ENCODE results near the gene BRD3. TPM values are rescaled to one million over a fixed set of nuclear protein-coding genes. Genes with fewer than 3 reads are reported as not detected.

The BRD3 gene
- total RNA-seq, 2 donors from 2014 or later, result 50.2 to 51.3 TPM

DNA sequence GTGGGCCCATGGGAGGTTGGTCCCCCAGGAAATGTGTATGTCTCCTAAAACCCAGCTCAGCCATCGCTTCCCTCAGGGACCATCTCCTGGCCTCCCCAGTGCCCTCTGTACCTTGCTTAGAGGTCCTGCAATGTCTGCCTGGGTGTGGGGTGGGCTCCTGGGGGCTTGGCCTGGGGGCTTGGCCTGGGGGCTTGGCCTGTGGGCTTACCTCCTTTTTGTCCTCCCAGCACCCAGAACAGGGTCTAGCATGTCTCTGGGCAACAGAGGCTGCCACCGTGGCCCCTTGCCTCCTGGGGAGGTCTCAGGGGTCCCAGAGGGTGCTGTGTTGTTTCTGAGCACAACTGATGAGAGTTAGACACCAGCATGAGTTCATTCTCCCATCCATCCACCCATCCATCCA, 65.0 kb downstream of the BRD3 start:
- DNase-seq (no peak), ATAC-seq (replicated peaks in 1 of 2) (no peak)
- no peaks in the 10 kb centered on the region for H3K9me3 Mint-ChIP-seq
- H3K4me3 Mint-ChIP-seq, result no peak overlapping the region
- no peaks in the 10 kb centered on the region for H3K4me1 Mint-ChIP-seq (ENCODE audit: low read depth)
- H3K27ac Mint-ChIP-seq, result no peak overlapping the region
- no peaks in the 10 kb centered on the region for H3K27me3 Mint-ChIP-seq (ENCODE audit: low read depth)
- H3K36me3 Mint-ChIP-seq (ENCODE audit: insufficient read depth in 2 of 2), result no peaks in the 10 kb centered on the region

DNA sequence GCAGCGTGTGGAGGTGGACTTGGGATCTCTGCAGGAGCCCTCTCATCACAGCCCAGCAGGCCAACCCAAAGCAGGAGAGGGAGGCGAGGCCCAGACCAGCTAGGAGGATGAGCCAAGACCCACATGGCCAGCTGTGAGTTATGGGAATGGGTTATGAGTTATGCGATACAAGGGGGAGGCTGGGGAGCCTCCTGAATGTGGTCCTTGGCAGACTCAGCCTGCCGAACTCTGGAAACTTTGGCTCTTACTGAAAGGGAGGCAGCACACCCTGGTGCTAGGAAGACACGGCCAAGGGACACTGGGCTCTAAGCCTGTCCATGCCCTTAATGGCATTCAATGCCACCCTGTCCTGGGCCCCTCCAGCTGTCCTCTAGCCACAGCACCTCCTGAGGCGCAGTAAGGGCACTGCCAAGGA, 68.0 kb downstream of the BRD3 start:
- H3K27ac Mint-ChIP-seq, result no peak overlapping the region
- no peaks in the 10 kb centered on the region for H3K36me3 Mint-ChIP-seq (ENCODE audit: insufficient read depth in 2 of 2)
- H3K27me3 Mint-ChIP-seq (ENCODE audit: low read depth), result peaks cover 3% of the 10 kb centered on the region
- no peaks in the 10 kb centered on the region for H3K9me3 Mint-ChIP-seq
- DNase-seq (no peak), ATAC-seq (replicated peaks in 1 of 2) (no peak)
- no peaks in the 10 kb centered on the region for H3K4me1 Mint-ChIP-seq (ENCODE audit: low read depth)
- no peak overlapping the region for H3K4me3 Mint-ChIP-seq

DNA sequence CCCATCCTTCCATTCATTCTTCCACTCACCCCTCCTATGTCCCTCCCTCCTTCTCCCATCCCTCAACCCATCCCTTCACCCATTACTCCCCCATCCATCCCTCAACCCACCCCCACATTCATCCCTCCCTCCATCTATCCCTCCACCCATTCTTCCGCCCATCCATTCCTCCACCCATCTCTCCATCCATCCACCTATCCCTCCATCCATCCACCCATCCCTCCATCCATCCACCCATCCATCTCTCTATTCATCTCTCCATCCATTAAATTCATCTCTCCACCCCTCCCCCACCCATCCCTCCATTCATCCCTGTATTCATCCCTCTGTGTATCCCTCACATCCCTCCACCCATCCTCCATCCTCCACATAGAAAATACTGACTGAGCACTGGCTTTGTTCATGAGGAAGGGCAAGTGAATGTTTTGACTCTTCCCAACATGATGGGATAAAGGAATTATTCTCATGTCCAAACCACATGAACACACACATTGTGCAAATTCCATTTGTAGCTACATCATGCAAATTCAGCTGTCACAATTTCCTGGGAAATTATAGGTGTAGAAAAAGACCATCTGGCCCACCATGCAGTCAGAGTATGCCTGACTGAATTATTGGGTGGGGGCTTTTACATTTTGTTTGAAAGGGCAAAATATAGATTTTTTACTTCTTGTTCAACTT, 68.8 kb downstream of the BRD3 start:
- no peaks in the 10 kb centered on the region for H3K36me3 Mint-ChIP-seq (ENCODE audit: insufficient read depth in 2 of 2)
- ATAC-seq (replicated peaks in 1 of 2), result no peak
- H3K4me3 Mint-ChIP-seq, result no peak overlapping the region
- no peak overlapping the region for H3K27ac Mint-ChIP-seq
- H3K27me3 Mint-ChIP-seq (ENCODE audit: low read depth), result peaks cover 9% of the 10 kb centered on the region
- no peaks in the 10 kb centered on the region for H3K9me3 Mint-ChIP-seq
- DNase-seq, result no peak
- H3K4me1 Mint-ChIP-seq (ENCODE audit: low read depth), result no peaks in the 10 kb centered on the region

DNA sequence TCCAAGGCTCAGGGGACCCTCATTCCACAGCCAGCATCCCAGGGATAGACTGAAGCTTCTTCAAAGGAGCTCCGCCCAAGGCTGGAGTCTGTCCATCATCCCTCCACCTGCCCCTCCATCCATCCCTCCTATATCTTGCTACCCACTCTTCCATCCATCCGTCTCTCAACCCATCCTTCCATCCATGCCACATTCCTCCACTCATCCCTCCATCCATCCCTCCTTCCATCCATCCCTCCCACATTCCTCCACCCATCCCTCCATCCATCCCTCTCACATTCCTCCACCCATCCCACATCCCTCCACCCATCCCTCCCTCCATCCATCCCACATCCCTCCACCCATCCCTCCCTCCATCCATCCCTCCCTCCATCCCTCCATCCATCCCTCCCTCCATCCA, 70.2 kb downstream of the BRD3 start:
- ATAC-seq (replicated peaks in 1 of 2) (no peak), DNase-seq (no peak)
- Mint-ChIP-seq H3K36me3 (ENCODE audit: insufficient read depth in 2 of 2) (no peaks in the 10 kb centered on the region), H3K9me3 (no peaks in the 10 kb centered on the region), H3K27ac (no peak overlapping the region), H3K27me3 (ENCODE audit: low read depth) (peaks cover 9% of the 10 kb centered on the region), H3K4me1 (ENCODE audit: low read depth) (no peaks in the 10 kb centered on the region), H3K4me3 (no peak overlapping the region)

DNA sequence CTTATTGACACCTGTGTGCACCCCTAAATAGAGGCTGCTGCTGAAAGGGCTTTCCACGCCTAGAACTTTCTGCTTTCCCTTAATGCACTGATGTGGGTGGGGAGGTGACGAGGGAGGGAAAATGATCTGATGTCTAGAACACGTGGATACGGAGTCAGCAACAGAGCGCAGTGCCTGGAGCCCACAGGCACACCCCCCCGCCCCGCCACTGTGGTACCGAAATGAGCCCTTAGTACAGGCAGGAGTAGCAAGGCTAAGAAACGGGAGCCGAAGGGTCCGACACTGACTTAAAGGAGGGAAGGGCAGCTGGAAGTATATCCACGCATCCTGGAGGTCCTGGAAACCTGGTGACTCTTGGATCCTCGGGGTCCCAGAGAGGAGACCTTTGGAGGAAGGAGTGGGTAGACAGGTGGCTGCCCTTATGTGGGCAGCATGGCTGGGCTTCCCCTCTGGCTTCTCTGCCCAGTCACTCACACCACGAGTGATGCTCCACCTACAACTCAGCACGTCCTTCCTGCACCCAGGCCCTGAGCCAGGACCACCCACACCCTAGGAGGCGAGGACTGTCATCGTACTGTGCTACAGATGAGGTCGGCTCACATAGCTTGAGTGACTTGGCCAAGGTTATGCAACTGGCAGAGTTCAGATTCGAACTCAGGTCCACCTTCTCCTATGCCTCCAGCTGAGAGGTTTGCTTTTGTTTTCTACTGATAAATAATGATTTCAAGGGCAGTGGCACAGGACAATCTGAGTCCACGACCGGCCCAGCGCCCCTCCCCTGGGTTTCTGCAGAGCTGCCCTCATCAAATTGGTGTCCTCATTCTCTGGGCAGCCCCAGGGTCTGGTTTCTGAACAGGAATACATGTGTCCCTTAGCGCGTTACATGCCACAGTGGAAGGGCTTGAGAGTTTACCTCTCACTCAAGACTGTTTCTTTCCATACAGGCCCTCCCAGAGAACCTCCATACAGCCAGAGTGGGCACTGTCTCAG, 71.0 kb downstream of the BRD3 start:
- H3K4me1 Mint-ChIP-seq (ENCODE audit: low read depth), result no peaks in the 10 kb centered on the region
- no peak overlapping the region for H3K4me3 Mint-ChIP-seq
- no peak for DNase-seq
- peaks cover 9% of the 10 kb centered on the region for H3K27me3 Mint-ChIP-seq (ENCODE audit: low read depth)
- H3K9me3 Mint-ChIP-seq, result no peaks in the 10 kb centered on the region
- no peak overlapping the region for H3K27ac Mint-ChIP-seq
- no peak for ATAC-seq (replicated peaks in 1 of 2)
- H3K36me3 Mint-ChIP-seq (ENCODE audit: insufficient read depth in 2 of 2), result no peaks in the 10 kb centered on the region

DNA sequence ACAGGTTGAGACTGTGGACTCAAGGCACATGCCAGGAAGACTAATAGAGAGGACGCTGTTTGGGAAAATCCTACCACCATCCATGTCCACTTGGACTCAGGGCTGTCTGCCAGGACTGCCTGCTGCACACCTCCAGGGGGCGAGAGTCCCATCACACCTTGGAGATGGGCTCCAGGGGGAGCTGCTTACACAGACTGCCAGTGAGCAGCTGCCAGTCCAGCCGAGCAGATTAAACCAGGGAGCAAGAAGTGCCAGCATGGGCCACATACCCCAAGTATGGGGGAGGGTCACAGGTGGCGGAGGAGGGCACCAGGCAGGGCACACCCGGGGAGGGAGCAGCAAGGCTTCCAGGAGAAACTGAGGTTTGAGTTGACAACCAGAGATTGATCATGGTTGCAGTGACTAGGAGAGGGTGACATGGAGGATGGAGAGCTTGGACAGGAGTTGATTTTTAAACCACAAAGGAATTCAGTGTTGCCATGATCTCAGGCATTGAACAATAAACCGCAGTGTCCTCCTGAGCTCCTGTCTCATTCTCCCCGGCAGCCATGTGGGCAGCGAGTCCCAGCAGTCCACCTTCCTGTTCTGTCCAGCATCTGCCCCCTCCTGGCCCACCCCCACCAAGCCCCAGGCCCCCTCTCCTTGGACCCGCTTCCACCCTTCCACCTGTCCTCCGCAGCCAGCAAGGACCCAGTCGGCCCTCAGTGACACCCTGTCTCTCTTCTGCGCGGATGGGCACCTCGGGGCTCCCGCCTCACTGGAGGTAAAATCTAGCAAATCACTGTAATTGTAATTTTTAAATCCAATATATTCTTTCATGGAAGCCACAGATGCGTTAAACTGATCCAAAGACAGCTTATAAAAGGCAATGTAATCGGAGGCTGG, 72.6 kb downstream of the BRD3 start:
- H3K9me3 Mint-ChIP-seq, result no peaks in the 10 kb centered on the region
- no peaks in the 10 kb centered on the region for H3K4me1 Mint-ChIP-seq (ENCODE audit: low read depth)
- H3K27ac Mint-ChIP-seq, result no peak overlapping the region
- peaks cover 17% of the 10 kb centered on the region for H3K27me3 Mint-ChIP-seq (ENCODE audit: low read depth)
- no peak for DNase-seq
- no peaks in the 10 kb centered on the region for H3K36me3 Mint-ChIP-seq (ENCODE audit: insufficient read depth in 2 of 2)
- H3K4me3 Mint-ChIP-seq, result no peak overlapping the region
- ATAC-seq (replicated peaks in 1 of 2), result no peak

DNA sequence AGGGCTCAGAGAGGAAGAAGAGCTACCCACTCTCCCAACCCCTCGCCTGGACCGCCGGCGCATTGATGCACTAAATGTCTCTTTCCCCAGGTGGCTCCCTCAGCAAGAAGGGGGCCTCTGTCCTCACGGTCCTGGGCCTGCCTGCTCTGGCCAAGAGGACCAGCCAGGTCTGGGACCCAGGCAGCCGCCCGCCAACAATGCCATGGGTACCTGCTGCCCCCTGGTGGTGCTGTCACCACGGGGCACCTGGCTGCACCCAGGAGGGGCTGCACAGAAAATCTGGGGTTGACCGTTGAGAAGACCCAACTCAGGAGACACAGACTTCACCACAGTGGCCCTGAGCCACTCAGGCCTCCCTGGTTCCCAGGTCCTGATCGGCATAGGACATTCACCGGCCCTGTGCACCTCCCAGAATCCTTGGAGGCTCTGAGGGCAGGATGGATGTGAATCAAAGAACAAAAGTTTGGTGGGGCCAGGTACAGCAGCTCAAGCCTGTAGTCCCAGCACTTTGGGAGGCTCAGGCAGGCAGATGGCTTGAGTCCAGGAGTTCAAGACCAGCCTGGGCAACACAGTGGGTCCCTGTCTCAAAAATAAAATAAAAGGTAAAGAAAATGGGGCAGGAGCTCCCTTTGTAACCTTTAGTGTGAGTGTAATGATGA, 73.3 kb downstream of the BRD3 start:
- H3K27ac Mint-ChIP-seq, result no peak overlapping the region
- peaks cover 17% of the 10 kb centered on the region for H3K27me3 Mint-ChIP-seq (ENCODE audit: low read depth)
- H3K36me3 Mint-ChIP-seq (ENCODE audit: insufficient read depth in 2 of 2), result no peaks in the 10 kb centered on the region
- H3K4me3 Mint-ChIP-seq, result peak overlapping the region; percentile 35 to 48
- peak; percentile 83 to 89 for DNase-seq
- peak; percentile 42 to 46 for ATAC-seq (replicated peaks in 1 of 2)
- H3K4me1 Mint-ChIP-seq (ENCODE audit: low read depth), result no peaks in the 10 kb centered on the region
- no peaks in the 10 kb centered on the region for H3K9me3 Mint-ChIP-seq

DNA sequence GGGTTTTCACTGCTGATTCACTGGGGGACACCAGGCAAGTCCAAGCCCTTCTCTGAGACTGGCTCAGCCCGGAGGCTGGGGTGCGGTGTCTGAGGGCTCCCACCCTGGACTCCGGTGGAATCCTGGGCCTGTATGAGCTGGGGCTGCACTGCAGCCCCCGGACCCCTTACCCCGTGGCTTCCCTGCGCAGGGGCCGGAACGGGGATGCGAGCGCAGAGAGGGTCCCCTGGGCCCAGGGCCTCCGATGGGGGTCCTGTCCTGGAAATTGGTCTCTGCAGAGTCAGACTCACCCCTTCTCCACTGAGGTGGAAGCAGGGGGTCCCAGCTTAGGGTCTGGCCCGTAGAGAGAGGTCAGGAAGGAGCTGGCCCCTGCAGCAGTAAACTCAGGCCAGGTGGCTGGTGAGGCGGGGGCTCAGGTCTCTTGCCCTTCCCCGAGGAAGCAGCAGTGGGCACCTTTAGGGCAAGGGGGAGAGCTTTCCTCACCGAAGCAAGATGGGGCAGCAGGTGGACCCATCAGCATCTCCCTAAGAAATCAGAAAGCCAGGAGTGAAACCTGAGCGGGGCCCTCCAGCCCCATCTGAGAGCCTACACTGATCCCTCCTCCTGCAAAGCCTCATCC, 74.1 kb downstream of the BRD3 start:
- ATAC-seq (replicated peaks in 1 of 2) (no peak), DNase-seq (no peak)
- Mint-ChIP-seq H3K27ac (no peak overlapping the region), H3K27me3 (ENCODE audit: low read depth) (peaks cover 17% of the 10 kb centered on the region), H3K4me1 (ENCODE audit: low read depth) (no peaks in the 10 kb centered on the region), H3K36me3 (ENCODE audit: insufficient read depth in 2 of 2) (no peaks in the 10 kb centered on the region), H3K9me3 (no peaks in the 10 kb centered on the region), H3K4me3 (peak overlapping the region; percentile 64 to 72)

DNA sequence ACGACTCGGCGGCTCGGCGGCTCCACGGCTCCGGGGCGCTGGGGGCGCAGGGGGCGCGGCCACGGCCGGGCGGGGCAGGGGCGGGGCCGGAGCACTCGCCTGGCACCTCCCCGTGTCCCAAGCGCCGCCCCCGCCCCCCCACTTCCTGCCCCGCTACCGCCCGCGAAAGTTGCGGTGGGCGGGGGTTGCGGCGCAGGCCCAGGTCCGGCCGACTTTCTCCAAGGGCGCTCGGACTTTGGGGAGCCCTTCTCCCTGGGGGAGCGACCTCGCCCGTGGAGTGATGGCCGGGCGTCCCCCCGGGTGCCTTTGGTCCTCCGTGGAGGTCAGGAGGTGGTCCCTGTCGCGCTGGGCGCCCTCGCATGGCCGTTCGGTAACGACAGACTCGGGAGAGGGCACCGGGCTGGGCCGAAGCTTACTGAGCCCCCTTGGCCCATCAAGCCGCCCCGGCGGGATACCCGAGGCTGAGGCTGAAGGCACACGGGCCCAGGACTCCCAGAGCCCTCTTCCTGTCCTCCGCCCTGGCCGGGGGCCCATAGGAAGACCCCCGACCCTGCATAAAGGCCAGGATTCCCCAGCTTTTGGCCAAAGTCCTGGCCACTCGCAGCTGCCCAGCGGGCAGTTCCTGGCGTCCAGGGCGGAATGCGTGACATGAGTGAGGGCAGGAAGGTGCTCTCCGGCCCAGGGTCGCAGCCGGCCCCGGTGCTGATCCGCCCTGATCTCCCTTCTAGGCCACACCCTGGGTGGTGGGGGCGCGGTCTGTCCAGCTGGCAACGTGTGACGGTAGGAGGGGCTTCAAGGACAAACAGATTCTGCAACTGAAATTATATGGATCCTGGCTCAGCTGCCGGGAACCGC, 74.8 kb downstream of the BRD3 start:
- DNase-seq (peak; percentile 70 to 77), ATAC-seq (replicated peaks in 1 of 2) (peak; percentile 82 to 84)
- Mint-ChIP-seq H3K36me3 (ENCODE audit: insufficient read depth in 2 of 2) (no peaks in the 10 kb centered on the region), H3K27me3 (ENCODE audit: low read depth) (peaks cover 17% of the 10 kb centered on the region), H3K4me1 (ENCODE audit: low read depth) (no peaks in the 10 kb centered on the region), H3K4me3 (peak overlapping the region; percentile 64 to 72), H3K9me3 (no peaks in the 10 kb centered on the region), H3K27ac (no peak overlapping the region)

DNA sequence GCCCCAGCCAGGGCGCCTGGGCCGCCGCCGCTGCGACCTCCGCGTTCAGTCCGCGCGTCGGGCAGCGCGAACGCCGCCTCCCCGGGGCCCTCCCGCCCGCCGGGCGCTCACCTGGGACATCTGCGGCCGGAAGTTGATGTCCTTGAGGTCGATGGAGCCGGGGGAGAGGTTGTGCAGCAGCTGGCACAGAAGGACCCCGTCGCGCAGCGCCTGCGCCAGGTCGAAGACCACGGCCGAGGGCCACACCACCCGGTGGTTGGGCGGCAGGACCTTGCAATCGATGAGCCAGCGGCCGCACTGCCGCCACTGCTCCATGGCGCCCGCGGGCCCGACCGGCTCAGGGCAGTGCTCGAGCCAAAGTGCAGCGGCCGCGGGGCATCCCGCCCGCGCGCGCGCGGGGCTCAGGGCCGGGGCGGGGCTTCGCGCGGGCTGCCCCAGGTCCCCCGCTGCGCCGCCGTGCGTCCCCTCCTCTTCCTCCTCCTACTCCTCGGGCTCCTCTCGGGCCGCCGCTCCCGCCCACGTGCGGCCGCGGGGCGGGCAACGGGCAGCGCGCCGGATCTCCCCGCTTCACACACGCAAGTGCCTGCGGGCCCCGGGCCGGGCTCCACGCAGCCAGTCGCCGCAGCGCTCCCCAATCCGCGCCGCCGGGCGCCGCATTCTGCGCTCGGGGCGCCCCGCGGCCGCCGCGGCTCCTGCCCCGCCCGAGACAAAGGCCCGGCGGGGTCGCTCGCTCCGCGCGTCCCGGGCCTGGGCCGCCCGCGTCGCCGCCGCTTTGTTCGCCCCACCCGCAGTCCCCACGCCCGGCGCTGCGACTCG, 75.7 kb downstream of the BRD3 start, which contains the start of gene VAV2:
VAV2 (minus strand) TSS at position 361 of the 816 bp plus-strand sequence; CDS start at position 315, 46 bp downstream.
- Mint-ChIP-seq H3K4me3 (peak within 1 kb of the TSS; percentile 69 to 72), H3K9me3 (no peaks in the 10 kb centered on the region), H3K4me1 (ENCODE audit: low read depth) (no peaks in the 10 kb centered on the region), H3K36me3 (ENCODE audit: insufficient read depth in 2 of 2) (no peaks in the 10 kb centered on the region), H3K27me3 (ENCODE audit: low read depth) (peaks cover 17% of the 10 kb centered on the region), H3K27ac (no peak within 1 kb of the TSS)
- DNase-seq (peak; percentile 60 to 71), ATAC-seq (replicated peaks in 1 of 2) (peak; percentile 66 to 68)

Data from activated T-cell treated with anti-CD3 and anti-CD28 coated beads, Interleukin-2, amount 50 U/mL, for 72 hours (primary cell).